Glomerular endothelial cell (primary cell): ENCODE results near the gene RND1. TPM values are rescaled to one million over a fixed set of nuclear protein-coding genes. Genes with fewer than 3 reads are reported as not detected.

Experiments used
- DNase-seq: peaks from one replicate; pipeline ENCODE4 v3.0.0-alpha.2; 2011; ENCODE audit warnings: low read depth, low spot score; ENCODE audit errors: extremely low read depth
- total RNA-seq: library from RNA; depleted of rRNA; stranded (reverse); fragments of >200 nt; gene quantifications from 2 replicates; pipeline ENCODE4 v1.2.3, GENCODE V29; 2015

Gene RND1
- total RNA-seq, 1 donor from 2014 or later = 14.9 TPM

- no peak for DNase-seq
These were observed 52.0 kb downstream of the RND1 start for GRCh38 chr12:48813465-48814261.

DNA sequence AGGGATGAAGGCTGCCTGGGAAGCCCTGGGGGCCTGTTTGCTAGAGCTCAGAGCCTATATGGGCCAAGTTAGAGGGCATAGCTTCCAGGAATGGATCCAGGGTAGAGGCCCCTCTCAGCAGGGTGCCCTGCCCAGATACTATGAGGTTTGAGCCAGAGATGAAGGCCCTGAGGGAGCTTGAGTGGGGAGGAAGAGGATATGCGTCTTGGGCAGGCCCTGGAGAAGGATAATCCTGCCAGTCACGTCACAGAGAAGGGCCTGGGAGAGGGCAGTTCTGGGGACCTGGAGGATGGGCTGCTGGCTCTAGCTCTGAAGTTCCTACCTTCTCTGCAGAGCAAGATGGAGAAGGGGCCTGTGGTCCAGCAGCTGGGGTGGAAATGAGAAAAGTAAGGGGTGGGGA, 53.3 kb downstream of the RND1 start:
- DNase-seq = no peak

- DNase-seq = no peak
These were observed 54.1 kb downstream of the RND1 start for GRCh38 chr12:48811437-48812090.

DNA sequence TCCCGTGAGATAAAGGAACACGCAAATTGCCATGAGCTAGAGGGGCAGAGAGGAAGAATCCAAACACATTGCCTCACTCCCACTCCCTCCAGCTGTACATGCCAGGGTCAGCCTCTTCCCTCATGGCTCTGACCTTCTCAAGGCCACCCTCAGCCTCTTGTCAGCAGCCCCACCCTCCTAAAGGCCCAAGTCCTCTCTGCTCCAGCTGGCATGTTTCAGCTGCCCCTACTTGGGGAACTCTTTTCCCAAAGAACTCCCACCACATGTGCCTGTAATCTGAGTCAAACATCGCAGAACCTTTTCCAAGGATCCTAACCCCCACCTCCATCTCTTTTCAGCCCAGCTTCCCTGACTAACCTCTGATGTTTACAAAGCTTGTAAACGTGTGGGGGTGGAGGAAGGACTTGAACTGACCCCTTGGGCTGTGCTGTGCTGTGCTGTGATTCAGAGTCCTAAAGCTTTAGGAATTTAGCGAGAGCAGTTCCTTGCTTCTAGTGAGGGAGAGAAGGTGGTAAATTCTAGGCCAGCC, 54.7 kb downstream of the RND1 start:
- DNase-seq = no peak

DNA sequence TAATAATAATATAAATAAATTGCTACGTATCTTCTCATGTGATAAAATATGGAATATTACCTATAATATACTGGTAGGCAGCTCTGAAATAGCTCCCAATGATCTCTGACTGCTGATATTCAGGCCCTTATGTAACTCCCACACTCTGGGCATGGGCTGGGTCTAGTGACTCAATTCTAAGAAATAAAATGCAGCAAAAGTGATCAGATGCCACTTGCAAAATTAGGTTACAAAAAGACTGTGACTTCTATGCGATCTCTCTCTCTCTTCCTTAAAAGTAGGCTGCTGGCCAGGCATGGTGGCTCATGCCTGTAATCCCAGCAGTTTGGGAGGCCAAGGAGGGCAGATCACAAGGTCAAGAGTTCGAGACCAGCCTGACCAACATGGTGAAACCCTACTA, 57.7 kb downstream of the RND1 start:
- no peak for DNase-seq

Other genes with a start within 250 kb of the RND1 start
- gene KANSL2, start 183.6 kb downstream of the RND1 start, total RNA-seq = 32.3 and 49.3 TPM in 2 replicates
- 16.9 and 17.1 TPM in 2 replicates for gene CCNT1, start 149.2 kb downstream of the RND1 start, total RNA-seq
- gene ADCY6, start 76.8 kb downstream of the RND1 start, total RNA-seq = 37.6 and 48.5 TPM in 2 replicates
- gene CACNB3, start 47.4 kb downstream of the RND1 start, total RNA-seq = 22.9 and 38.2 TPM in 2 replicates
- gene DDX23, start 13.7 kb downstream of the RND1 start, total RNA-seq = 57.2 and 62.1 TPM in 2 replicates
- gene FKBP11, start 59.6 kb upstream of the RND1 start, total RNA-seq = 16.1 and 29.7 TPM in 2 replicates
- 108 TPM in 2 replicates for gene ARF3, start 91.6 kb upstream of the RND1 start, total RNA-seq
- not detected in 2 replicates for gene WNT10B, start 105.9 kb upstream of the RND1 start, total RNA-seq
- gene WNT1, start 112.5 kb upstream of the RND1 start, total RNA-seq = not detected in 2 replicates
- 0.10 and 0.12 TPM in 2 replicates for gene DDN, start 133.5 kb upstream of the RND1 start, total RNA-seq
- gene PRKAG1, start 152.9 kb upstream of the RND1 start, total RNA-seq = 48.6 and 56.5 TPM in 2 replicates
- 89.2 and 117 TPM in 2 replicates for gene KMT2D, start 194.9 kb upstream of the RND1 start, total RNA-seq
- gene RHEBL1, start 204.1 kb upstream of the RND1 start, total RNA-seq = 1.7 and 2.3 TPM in 2 replicates
- gene DHH, start 228.9 kb upstream of the RND1 start, total RNA-seq = 0.05 and 0.29 TPM in 2 replicates
- 60.8 and 73.5 TPM in 2 replicates for gene LMBR1L, start 245.0 kb upstream of the RND1 start, total RNA-seq